ENCODE data around the gene AMFR. TPM values are rescaled to one million over a fixed set of nuclear protein-coding genes. Genes with fewer than 3 reads are reported as not detected.

AMFR gene
- total and polyA plus RNA-seq, 4 donors, result 43.3 to 309 (median 98.4) TPM

DNA sequence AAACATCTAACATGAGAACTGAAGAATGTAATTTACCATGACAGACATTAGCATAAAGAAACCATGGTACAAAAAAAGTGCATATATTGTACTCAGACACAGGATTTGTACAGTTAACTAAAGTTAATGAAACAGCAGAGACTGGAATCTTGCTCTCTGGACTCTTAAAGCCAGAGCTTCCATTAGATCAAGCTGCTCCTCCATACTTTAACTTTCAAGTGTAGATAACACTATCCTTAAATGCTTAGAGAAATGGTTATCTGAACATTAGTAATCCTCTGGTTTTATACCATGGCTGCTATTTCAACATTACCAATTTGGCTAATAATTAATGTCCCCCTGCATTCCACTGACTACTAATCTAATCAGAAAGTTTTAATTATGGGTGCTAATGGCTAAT, 22.7 kb upstream of the AMFR start:
- no peak overlapping the region for H3K9ac ChIP-seq (ENCODE audit: low read depth in 1 of 2, low read length in 2 of 2)
- H3K36me3 ChIP-seq (ENCODE audit: control insufficient read depth in 4 of 4, insufficient read depth in 3 of 4, low read depth in 1 of 4, low read length in 3 of 4), result peaks cover 1 to 25% (median 9%) of the 10 kb centered on the region in 4 donors
- no peak overlapping the region for H3K4me3 ChIP-seq (ENCODE audit: low read depth in 1 of 3, low read length in 3 of 3)
- H3K27me3 ChIP-seq (ENCODE audit: control insufficient read depth in 4 of 4, insufficient read depth in 4 of 4, low read length in 3 of 4), result no peaks in the 10 kb centered on the region
- DNase-seq (ENCODE audit: low spot score), result no peak
- no peaks in the 10 kb centered on the region for H3K9me3 ChIP-seq (ENCODE audit: control insufficient read depth in 4 of 4, low read length in 3 of 4)
- no peak overlapping the region for H3K27ac ChIP-seq (ENCODE audit: low read depth in 1 of 2, low read length in 2 of 2)
- TF ChIP-seq HNF4A (conservative IDR thresholded peaks at IDR 0.05) (no peak), NR2F2 (IDR thresholded peaks at IDR 0.05) (no peak), RXRA (IDR thresholded peaks at IDR 0.05) (no peak), SP1 (IDR thresholded peaks at IDR 0.05) (no peak), FOXA2 (IDR thresholded peaks at IDR 0.05) (no peak), TAF1 (conservative IDR thresholded peaks at IDR 0.05) (no peak), RAD21 (IDR thresholded peaks at IDR 0.05) (no peak)
- TF ChIP-seq, protein P1, sequence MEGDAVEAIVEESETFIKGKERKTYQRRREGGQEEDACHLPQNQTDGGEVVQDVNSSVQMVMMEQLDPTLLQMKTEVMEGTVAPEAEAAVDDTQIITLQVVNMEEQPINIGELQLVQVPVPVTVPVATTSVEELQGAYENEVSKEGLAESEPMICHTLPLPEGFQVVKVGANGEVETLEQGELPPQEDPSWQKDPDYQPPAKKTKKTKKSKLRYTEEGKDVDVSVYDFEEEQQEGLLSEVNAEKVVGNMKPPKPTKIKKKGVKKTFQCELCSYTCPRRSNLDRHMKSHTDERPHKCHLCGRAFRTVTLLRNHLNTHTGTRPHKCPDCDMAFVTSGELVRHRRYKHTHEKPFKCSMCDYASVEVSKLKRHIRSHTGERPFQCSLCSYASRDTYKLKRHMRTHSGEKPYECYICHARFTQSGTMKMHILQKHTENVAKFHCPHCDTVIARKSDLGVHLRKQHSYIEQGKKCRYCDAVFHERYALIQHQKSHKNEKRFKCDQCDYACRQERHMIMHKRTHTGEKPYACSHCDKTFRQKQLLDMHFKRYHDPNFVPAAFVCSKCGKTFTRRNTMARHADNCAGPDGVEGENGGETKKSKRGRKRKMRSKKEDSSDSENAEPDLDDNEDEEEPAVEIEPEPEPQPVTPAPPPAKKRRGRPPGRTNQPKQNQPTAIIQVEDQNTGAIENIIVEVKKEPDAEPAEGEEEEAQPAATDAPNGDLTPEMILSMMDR (IDR thresholded peaks at IDR 0.05; ENCODE audit: low read depth, low read length, missing input control), result no peak
- TF ChIP-seq, protein P2, sequence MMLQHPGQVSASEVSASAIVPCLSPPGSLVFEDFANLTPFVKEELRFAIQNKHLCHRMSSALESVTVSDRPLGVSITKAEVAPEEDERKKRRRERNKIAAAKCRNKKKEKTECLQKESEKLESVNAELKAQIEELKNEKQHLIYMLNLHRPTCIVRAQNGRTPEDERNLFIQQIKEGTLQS (IDR thresholded peaks at IDR 0.05), result no peak
- TF ChIP-seq, protein P3, sequence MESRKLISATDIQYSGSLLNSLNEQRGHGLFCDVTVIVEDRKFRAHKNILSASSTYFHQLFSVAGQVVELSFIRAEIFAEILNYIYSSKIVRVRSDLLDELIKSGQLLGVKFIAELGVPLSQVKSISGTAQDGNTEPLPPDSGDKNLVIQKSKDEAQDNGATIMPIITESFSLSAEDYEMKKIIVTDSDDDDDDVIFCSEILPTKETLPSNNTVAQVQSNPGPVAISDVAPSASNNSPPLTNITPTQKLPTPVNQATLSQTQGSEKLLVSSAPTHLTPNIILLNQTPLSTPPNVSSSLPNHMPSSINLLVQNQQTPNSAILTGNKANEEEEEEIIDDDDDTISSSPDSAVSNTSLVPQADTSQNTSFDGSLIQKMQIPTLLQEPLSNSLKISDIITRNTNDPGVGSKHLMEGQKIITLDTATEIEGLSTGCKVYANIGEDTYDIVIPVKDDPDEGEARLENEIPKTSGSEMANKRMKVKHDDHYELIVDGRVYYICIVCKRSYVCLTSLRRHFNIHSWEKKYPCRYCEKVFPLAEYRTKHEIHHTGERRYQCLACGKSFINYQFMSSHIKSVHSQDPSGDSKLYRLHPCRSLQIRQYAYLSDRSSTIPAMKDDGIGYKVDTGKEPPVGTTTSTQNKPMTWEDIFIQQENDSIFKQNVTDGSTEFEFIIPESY (IDR thresholded peaks at IDR 0.05), result no peak
- TF ChIP-seq, protein P4, sequence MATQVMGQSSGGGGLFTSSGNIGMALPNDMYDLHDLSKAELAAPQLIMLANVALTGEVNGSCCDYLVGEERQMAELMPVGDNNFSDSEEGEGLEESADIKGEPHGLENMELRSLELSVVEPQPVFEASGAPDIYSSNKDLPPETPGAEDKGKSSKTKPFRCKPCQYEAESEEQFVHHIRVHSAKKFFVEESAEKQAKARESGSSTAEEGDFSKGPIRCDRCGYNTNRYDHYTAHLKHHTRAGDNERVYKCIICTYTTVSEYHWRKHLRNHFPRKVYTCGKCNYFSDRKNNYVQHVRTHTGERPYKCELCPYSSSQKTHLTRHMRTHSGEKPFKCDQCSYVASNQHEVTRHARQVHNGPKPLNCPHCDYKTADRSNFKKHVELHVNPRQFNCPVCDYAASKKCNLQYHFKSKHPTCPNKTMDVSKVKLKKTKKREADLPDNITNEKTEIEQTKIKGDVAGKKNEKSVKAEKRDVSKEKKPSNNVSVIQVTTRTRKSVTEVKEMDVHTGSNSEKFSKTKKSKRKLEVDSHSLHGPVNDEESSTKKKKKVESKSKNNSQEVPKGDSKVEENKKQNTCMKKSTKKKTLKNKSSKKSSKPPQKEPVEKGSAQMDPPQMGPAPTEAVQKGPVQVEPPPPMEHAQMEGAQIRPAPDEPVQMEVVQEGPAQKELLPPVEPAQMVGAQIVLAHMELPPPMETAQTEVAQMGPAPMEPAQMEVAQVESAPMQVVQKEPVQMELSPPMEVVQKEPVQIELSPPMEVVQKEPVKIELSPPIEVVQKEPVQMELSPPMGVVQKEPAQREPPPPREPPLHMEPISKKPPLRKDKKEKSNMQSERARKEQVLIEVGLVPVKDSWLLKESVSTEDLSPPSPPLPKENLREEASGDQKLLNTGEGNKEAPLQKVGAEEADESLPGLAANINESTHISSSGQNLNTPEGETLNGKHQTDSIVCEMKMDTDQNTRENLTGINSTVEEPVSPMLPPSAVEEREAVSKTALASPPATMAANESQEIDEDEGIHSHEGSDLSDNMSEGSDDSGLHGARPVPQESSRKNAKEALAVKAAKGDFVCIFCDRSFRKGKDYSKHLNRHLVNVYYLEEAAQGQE (IDR thresholded peaks at IDR 0.05), result no peak
- H3K4me1 ChIP-seq (ENCODE audit: control insufficient read depth in 4 of 4, insufficient read depth in 4 of 4, low read length in 3 of 4), result peaks cover 9 to 25% (median 22%) of the 10 kb centered on the region in 4 donors

DNA sequence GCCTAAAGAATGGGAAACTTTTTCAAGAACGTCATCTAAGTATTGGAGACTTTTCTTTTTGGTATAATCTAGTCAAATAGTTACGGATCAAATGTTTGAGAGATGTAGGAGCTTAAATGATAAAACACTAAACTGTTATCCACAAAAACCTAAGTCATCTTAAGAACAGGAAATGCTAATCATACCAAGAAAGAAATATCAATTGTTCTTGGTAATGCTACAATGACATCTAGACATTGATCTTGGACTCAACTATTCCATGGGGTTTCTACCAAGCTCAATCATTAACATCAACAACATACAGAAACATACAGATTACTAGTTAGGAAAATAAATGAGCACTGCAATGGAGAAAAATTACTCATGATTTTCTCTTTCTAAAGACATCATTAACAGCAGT, 21.9 kb upstream of the AMFR start:
- WGBS, result 88% methylated on average over 2 of the region's 2 CpGs
- DNase-seq (ENCODE audit: low spot score), result no peak
- TF ChIP-seq EGR1 (IDR thresholded peaks at IDR 0.05; ENCODE audit: low read depth in 2 of 2) (no peak), TAF1 (conservative IDR thresholded peaks at IDR 0.05) (no peak), RAD21 (IDR thresholded peaks at IDR 0.05) (no peak), FOXA2 (IDR thresholded peaks at IDR 0.05) (no peak), HNF4A (conservative IDR thresholded peaks at IDR 0.05) (no peak), RXRA (IDR thresholded peaks at IDR 0.05) (no peak), FOXA1 (IDR thresholded peaks at IDR 0.05) (no peak), SP1 (IDR thresholded peaks at IDR 0.05) (no peak), NR2F2 (IDR thresholded peaks at IDR 0.05) (no peak), YY1 (IDR thresholded peaks at IDR 0.05) (no peak), HNF4G (IDR thresholded peaks at IDR 0.05) (no peak), JUND (IDR thresholded peaks at IDR 0.05) (no peak)
- TF ChIP-seq, protein P2 (IDR thresholded peaks at IDR 0.05), result no peak
- TF ChIP-seq, protein P1 (IDR thresholded peaks at IDR 0.05; ENCODE audit: low read depth, low read length, missing input control), result no peak
- TF ChIP-seq, protein P5, sequence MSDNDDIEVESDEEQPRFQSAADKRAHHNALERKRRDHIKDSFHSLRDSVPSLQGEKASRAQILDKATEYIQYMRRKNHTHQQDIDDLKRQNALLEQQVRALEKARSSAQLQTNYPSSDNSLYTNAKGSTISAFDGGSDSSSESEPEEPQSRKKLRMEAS (IDR thresholded peaks at IDR 0.05), result no peak
- Histone ChIP-seq H3K36me3 (ENCODE audit: control insufficient read depth in 4 of 4, insufficient read depth in 3 of 4, low read depth in 1 of 4, low read length in 3 of 4) (peaks cover 1 to 25% (median 11%) of the 10 kb centered on the region in 4 donors), H3K4me3 (ENCODE audit: low read depth in 1 of 3, low read length in 3 of 3) (no peak overlapping the region), H3K9ac (ENCODE audit: low read depth in 1 of 2, low read length in 2 of 2) (no peak overlapping the region), H3K27ac (ENCODE audit: low read depth in 1 of 2, low read length in 2 of 2) (no peak overlapping the region), H3K9me3 (ENCODE audit: control insufficient read depth in 4 of 4, low read length in 3 of 4) (no peaks in the 10 kb centered on the region), H3K4me1 (ENCODE audit: control insufficient read depth in 4 of 4, insufficient read depth in 4 of 4, low read length in 3 of 4) (peaks cover 5 to 20% (median 16%) of the 10 kb centered on the region in 4 donors), H3K27me3 (ENCODE audit: control insufficient read depth in 4 of 4, insufficient read depth in 4 of 4, low read length in 3 of 4) (no peaks in the 10 kb centered on the region)

Measured in liver (tissue), 9 donors.